BJ (cell line): ENCODE results near the gene DPP10. TPM values are rescaled to one million over a fixed set of nuclear protein-coding genes. Genes with fewer than 3 reads are reported as not detected.

Source experiments
- CTCF ChIA-PET: fragments of 350-600 bp; formaldehyde crosslinking; extraction: SDS; loops from one replicate; lab custom pipeline; 2021; ENCODE audit warnings: antibody characterized with exemption, inconsistent platforms; lab: Yijun Ruan, JAX
- POLR2A ChIA-PET: fragments of 300-600 bp; sonication (Branson Sonifier 250); formaldehyde crosslinking; extraction: SDS; loops from one replicate; lab custom pipeline; 2021; ENCODE audit warnings: antibody characterized with exemption; lab: Charles Lee
- DNase-seq: peaks from one replicate; pipeline ENCODE4 v3.0.0-alpha.2; 2011; ENCODE audit warnings: low read depth
- H3K27me3 ChIP-seq: 2 replicates; pipeline ENCODE4 v1.6.0; 2011; ENCODE audit warnings: low read length; ENCODE audit not compliant: control insufficient read depth, insufficient read depth
- H3K36me3 ChIP-seq: 2 replicates; pipeline ENCODE4 v1.5.1; 2011; ENCODE audit warnings: low read length; ENCODE audit not compliant: control insufficient read depth, insufficient read depth
- H3K4me3 ChIP-seq: 2 replicates; pipeline ENCODE4 v1.5.1; 2011; ENCODE audit warnings: low read depth, mild to moderate bottlenecking, control low read depth, low read length
- polyA plus RNA-seq: library from polyadenylated mRNA; depleted of rRNA; stranded (reverse); fragments of >200 nt; gene quantifications from 2 replicates; pipeline ENCODE4 v1.2.3, GENCODE V29; 2011
- TF ChIP-seq, protein P1 (sequence below): IDR thresholded peaks from 2 replicates; pipeline ENCODE4 v1.5.1; 2011; ENCODE audit warnings: low read depth, mild to moderate bottlenecking, control low read depth, inconsistent platforms, low read length, moderate library complexity; ENCODE audit not compliant: insufficient read depth

DPP10 gene
- polyA plus RNA-seq, 1 experiment = not detected

DNA sequence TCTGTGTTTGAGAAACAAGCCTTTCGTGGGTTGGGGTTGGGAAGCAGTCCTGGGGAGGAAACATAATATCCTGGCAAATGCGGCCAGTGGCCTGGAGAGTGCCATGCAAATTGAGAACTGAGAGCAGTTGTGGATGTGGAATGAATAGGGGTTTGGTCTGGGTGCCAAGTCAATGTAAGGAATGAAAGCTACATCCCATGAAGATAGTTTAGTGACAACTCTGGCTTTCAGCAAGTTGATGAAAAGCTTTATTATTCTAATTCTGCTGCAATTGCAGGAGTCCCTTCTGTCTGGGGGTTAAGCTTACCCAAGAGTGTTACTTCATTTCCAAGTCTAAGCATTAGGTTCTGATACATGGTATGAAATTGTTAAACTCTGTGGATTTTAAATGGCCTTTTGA is 771.6 kb downstream of the DPP10 start:
- H3K36me3 ChIP-seq = no peaks in the 10 kb centered on the region
- H3K27me3 ChIP-seq = no peaks in the 10 kb centered on the region
- DNase-seq = no peak
- H3K4me3 ChIP-seq = no peak overlapping the region
- ChIA-PET POLR2A (no interaction called here), CTCF (no interaction called here)
- TF ChIP-seq, protein P1, sequence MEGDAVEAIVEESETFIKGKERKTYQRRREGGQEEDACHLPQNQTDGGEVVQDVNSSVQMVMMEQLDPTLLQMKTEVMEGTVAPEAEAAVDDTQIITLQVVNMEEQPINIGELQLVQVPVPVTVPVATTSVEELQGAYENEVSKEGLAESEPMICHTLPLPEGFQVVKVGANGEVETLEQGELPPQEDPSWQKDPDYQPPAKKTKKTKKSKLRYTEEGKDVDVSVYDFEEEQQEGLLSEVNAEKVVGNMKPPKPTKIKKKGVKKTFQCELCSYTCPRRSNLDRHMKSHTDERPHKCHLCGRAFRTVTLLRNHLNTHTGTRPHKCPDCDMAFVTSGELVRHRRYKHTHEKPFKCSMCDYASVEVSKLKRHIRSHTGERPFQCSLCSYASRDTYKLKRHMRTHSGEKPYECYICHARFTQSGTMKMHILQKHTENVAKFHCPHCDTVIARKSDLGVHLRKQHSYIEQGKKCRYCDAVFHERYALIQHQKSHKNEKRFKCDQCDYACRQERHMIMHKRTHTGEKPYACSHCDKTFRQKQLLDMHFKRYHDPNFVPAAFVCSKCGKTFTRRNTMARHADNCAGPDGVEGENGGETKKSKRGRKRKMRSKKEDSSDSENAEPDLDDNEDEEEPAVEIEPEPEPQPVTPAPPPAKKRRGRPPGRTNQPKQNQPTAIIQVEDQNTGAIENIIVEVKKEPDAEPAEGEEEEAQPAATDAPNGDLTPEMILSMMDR = no peak

DNA sequence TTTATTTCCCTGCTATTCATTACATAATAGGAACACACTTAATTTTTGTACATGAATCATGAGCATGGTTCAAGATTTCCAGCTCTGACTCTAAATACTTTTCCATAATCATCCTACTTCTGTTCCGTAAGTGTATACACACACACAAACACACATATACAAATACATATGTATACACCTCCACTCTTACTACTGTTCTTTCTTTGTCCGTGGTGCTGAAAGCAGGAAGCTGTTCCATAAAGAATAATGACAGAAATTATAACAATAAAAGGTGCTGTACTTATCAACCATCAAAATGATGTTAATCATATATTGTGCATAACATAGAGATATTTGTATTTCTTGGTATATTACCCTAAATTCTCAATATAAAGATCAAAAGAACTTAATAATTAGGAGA is 776.9 kb downstream of the DPP10 start:
- no peak for DNase-seq
- H3K4me3 ChIP-seq = no peak overlapping the region
- ChIA-PET POLR2A (no interaction called here), CTCF (no interaction called here)
- H3K36me3 ChIP-seq = no peaks in the 10 kb centered on the region
- no peaks in the 10 kb centered on the region for H3K27me3 ChIP-seq
- TF ChIP-seq, protein P1 = no peak

DNA sequence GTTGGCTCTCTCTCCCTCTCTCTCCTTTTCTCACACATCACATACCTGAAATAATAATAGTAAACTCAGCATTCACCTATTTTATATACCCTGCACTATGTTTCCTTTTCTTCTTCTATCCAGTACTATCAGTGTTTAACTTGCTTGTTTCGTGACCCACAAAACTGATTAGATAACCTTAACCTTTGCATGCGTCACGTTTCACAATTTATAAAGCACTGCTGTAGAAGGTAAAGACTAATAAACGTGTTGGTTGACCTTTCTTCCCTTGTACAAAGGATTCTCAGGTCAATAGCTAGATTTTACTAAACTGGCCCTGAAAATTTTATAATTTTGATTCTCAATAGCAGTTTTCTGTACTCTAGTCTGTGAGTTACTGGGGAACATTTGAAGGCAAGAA is 791.7 kb downstream of the DPP10 start:
- DNase-seq = no peak
- Histone ChIP-seq H3K27me3 (no peaks in the 10 kb centered on the region), H3K36me3 (no peaks in the 10 kb centered on the region), H3K4me3 (no peak overlapping the region)
- ChIA-PET POLR2A (no interaction called here), CTCF (no interaction called here)
- TF ChIP-seq, protein P1 = no peak

- ChIA-PET POLR2A (no interaction called here), CTCF (no interaction called here)
- TF ChIP-seq, protein P1 = no peak
- H3K4me3 ChIP-seq = no peak overlapping the region
- H3K36me3 ChIP-seq = no peaks in the 10 kb centered on the region
- no peak for DNase-seq
- H3K27me3 ChIP-seq = no peaks in the 10 kb centered on the region
Measured at GRCh38 chr2:115234737-115235136, 792.3 kb downstream of the DPP10 start.

GRCh38 chr2:115248066-115248465 is 805.6 kb downstream of the DPP10 start:
- TF ChIP-seq, protein P1 = no peak
- DNase-seq = no peak
- no peaks in the 10 kb centered on the region for H3K36me3 ChIP-seq
- ChIA-PET POLR2A (no interaction called here), CTCF (no interaction called here)
- H3K27me3 ChIP-seq = no peaks in the 10 kb centered on the region
- no peak overlapping the region for H3K4me3 ChIP-seq
